OCI-LY7 (cell line): ENCODE measurements around the gene PLPPR4.

Experiments
- CTCF ChIP-seq: fragments of 200-600 bp; sonication (generic); conservative IDR thresholded peaks from 2 replicates; pipeline ENCODE4 v1.5.1; 2014; ENCODE audit warnings: mild to moderate bottlenecking, antibody characterized with exemption, low read length, moderate library complexity, mixed read lengths
- EZH2phosphoT487 ChIP-seq: fragments of 200-600 bp; sonication (generic); IDR thresholded peaks from 2 replicates; pipeline ENCODE4 v1.6.1; 2018; ENCODE audit warnings: low read depth, borderline replicate concordance, mild to moderate bottlenecking, mixed run types, antibody characterized with exemption, low read length, moderate library complexity, mixed read lengths

GRCh38 chr1:99264201-99265021 is at the start of gene PLPPR4:
- no peak for TF ChIP-seq CTCF
- no peak for TF ChIP-seq EZH2phosphoT487
